OCI-LY7 (cell line): ENCODE data around the gene TRMU. TPM values are rescaled to one million over a fixed set of nuclear protein-coding genes. Genes with fewer than 3 reads are reported as not detected.

Experiments used
- BruUV-seq: library from RNA; stranded (reverse); fragments of 400-500 nt; replicated peaks from 2 replicates; lab custom pipeline; 2021; lab: Mats Ljungman, UMichigan
- CTCF ChIA-PET: fragments of 300-600 bp; sonication (Branson Sonifier 250); formaldehyde crosslinking; loops from one replicate; lab custom pipeline; 2022; ENCODE audit warnings: antibody characterized with exemption; ENCODE audit not compliant: unreplicated experiment; lab: Charles Lee
- POLR2A ChIA-PET: fragments of 300-600 bp; sonication (Branson Sonifier 250); formaldehyde crosslinking; loops from one replicate; lab custom pipeline; 2022; ENCODE audit warnings: antibody characterized with exemption; lab: Charles Lee
- DNase-seq: peaks from one replicate; pipeline ENCODE4 v3.0.0-alpha.2; 2015; ENCODE audit warnings: low spot score
- H2AFZ ChIP-seq: fragments of 200-600 bp; sonication (generic), shearing (Covaris generic); 2 replicates; pipeline ENCODE4 v1.6.1; 2014; ENCODE audit warnings: mild to moderate bottlenecking, antibody characterized with exemption, low read length, moderate library complexity
- H3K27ac ChIP-seq: fragments of 200-600 bp; sonication (generic); 2 replicates; pipeline ENCODE4 v1.5.1; 2014; ENCODE audit warnings: mixed run types, low read depth, mild to moderate bottlenecking, moderate library complexity, low read length, inconsistent platforms; ENCODE audit not compliant: poor library complexity, severe bottlenecking
- H3K36me3 ChIP-seq: fragments of 200-600 bp; sonication (generic); 2 replicates; pipeline ENCODE4 v1.6.1; 2014; ENCODE audit warnings: mild to moderate bottlenecking, antibody characterized with exemption, low read length, moderate library complexity, mixed read lengths; ENCODE audit not compliant: insufficient read depth
- H3K4me1 ChIP-seq: fragments of 200-600 bp; sonication (generic); 2 replicates; pipeline ENCODE4 v1.5.1; 2014; ENCODE audit warnings: mild to moderate bottlenecking, low read length; ENCODE audit not compliant: insufficient read depth, poor library complexity, severe bottlenecking
- H3K4me2 ChIP-seq: fragments of 200-600 bp; sonication (generic); 2 replicates; pipeline ENCODE4 v1.6.1; 2014; ENCODE audit warnings: mild to moderate bottlenecking, low read length
- H3K4me3 ChIP-seq: fragments of 200-600 bp; sonication (generic); 2 replicates; pipeline ENCODE4 v1.5.1; 2014; ENCODE audit warnings: mild to moderate bottlenecking, low read depth, low read length; ENCODE audit not compliant: poor library complexity, severe bottlenecking
- H3K79me2 ChIP-seq: fragments of 200-600 bp; sonication (generic); 2 replicates; pipeline ENCODE4 v1.6.1; 2016; ENCODE audit warnings: low read depth, mild to moderate bottlenecking, low read length, moderate library complexity, mixed read lengths; ENCODE audit not compliant: insufficient read depth
- H3K9me2 ChIP-seq: fragments of 200-600 bp; sonication (generic); 2 replicates; pipeline ENCODE4 v1.6.1; 2016; ENCODE audit warnings: mild to moderate bottlenecking, low read length, mixed read lengths; ENCODE audit not compliant: insufficient read depth
- H3K9me3 ChIP-seq: fragments of 200-600 bp; sonication (generic); 2 replicates; pipeline ENCODE4 v1.6.1; 2014; ENCODE audit warnings: mild to moderate bottlenecking, mixed run types, low read length, mixed read lengths
- H4K20me1 ChIP-seq: fragments of 200-600 bp; sonication (generic); 2 replicates; pipeline ENCODE4 v1.6.1; 2014; ENCODE audit warnings: mild to moderate bottlenecking, antibody characterized with exemption, low read length, moderate library complexity, mixed read lengths; ENCODE audit not compliant: insufficient read depth
- CTCF ChIP-seq: fragments of 200-600 bp; sonication (generic); conservative IDR thresholded peaks from 2 replicates; pipeline ENCODE4 v1.5.1; 2014; ENCODE audit warnings: mild to moderate bottlenecking, antibody characterized with exemption, low read length, moderate library complexity, mixed read lengths
- EZH2phosphoT487 ChIP-seq: fragments of 200-600 bp; sonication (generic); IDR thresholded peaks from 2 replicates; pipeline ENCODE4 v1.6.1; 2018; ENCODE audit warnings: low read depth, borderline replicate concordance, mild to moderate bottlenecking, mixed run types, antibody characterized with exemption, low read length, moderate library complexity, mixed read lengths
- intact Hi-C: fragments of 100-400 bp; cut with micrococcal nuclease; formaldehyde crosslinking; loops from one replicate; pipeline ENCODE4 v1.10.0; 2022; ENCODE audit not compliant: unreplicated experiment
- total RNA-seq, 2 experiments: library from RNA; depleted of rRNA in 1 of 2; stranded (reverse); fragments of >200 nt in 1 of 2; shearing (Covaris generic) in 1 of 2; gene quantifications; 2 replicates each; pipeline ENCODE4 v1.2.3, GENCODE V29; 2014 to 2022

The TRMU gene
- total RNA-seq, 2 experiments from 2014 or later, result 88.2 to 121 TPM

- DNase-seq, result no peak
- Histone ChIP-seq H3K36me3 (no peaks in the 10 kb centered on the region), H3K9me2 (no peaks in the 10 kb centered on the region), H3K4me3 (no peak overlapping the region), H2AFZ (no peak overlapping the region), H3K9me3 (no peaks in the 10 kb centered on the region), H4K20me1 (no peaks in the 10 kb centered on the region), H3K4me1 (no peaks in the 10 kb centered on the region), H3K27ac (no peak overlapping the region), H3K79me2 (no peaks in the 10 kb centered on the region), H3K4me2 (no peak overlapping the region)
- POLR2A ChIA-PET, result no interaction called here
- TF ChIP-seq EZH2phosphoT487 (no peak), CTCF (no peak)
- no TSS peak for BruUV-seq
- intact Hi-C loops, result no loop called here
- CTCF ChIA-PET, result no interaction called here
Observed at GRCh38 chr22:46391486-46392136, 56.1 kb downstream of the TRMU start.

- Histone ChIP-seq H3K4me2 (no peak overlapping the region), H3K27ac (no peak overlapping the region), H3K9me2 (no peaks in the 10 kb centered on the region), H2AFZ (no peak overlapping the region), H4K20me1 (no peaks in the 10 kb centered on the region), H3K36me3 (no peaks in the 10 kb centered on the region), H3K9me3 (no peaks in the 10 kb centered on the region), H3K79me2 (no peaks in the 10 kb centered on the region), H3K4me1 (no peaks in the 10 kb centered on the region), H3K4me3 (no peak overlapping the region)
- BruUV-seq, result no TSS peak
- TF ChIP-seq EZH2phosphoT487 (no peak), CTCF (no peak)
- ChIA-PET POLR2A (interaction anchor here (0.7 kb wide), 1 partner anchor 54 kb away, joined by 3 read pairs; no protein-coding TSS in a partner anchor), CTCF (no interaction called here)
- intact Hi-C loops, result no loop called here
- no peak for DNase-seq
Observed at GRCh38 chr22:46392137-46392844, 56.8 kb downstream of the TRMU start.

GRCh38 chr22:46393873-46394272, 58.4 kb downstream of the TRMU start:
- Histone ChIP-seq H3K36me3 (no peaks in the 10 kb centered on the region), H3K79me2 (no peaks in the 10 kb centered on the region), H3K4me2 (no peak overlapping the region), H2AFZ (no peak overlapping the region), H3K9me2 (no peaks in the 10 kb centered on the region), H4K20me1 (no peaks in the 10 kb centered on the region), H3K9me3 (no peaks in the 10 kb centered on the region), H3K4me1 (no peaks in the 10 kb centered on the region), H3K27ac (no peak overlapping the region), H3K4me3 (no peak overlapping the region)
- no peak for TF ChIP-seq CTCF
- no peak for TF ChIP-seq EZH2phosphoT487
- no TSS peak for BruUV-seq
- intact Hi-C loops, result no loop called here
- CTCF ChIA-PET, result no interaction called here
- POLR2A ChIA-PET, result no interaction called here
- no peak for DNase-seq
